ENCODE data around the gene ANP32B. TPM values are rescaled to one million over a fixed set of nuclear protein-coding genes. Genes with fewer than 3 reads are reported as not detected.

The ANP32B gene
- total and polyA plus RNA-seq, 12 donors = 13.4 to 156 (median 66.0) TPM

DNA sequence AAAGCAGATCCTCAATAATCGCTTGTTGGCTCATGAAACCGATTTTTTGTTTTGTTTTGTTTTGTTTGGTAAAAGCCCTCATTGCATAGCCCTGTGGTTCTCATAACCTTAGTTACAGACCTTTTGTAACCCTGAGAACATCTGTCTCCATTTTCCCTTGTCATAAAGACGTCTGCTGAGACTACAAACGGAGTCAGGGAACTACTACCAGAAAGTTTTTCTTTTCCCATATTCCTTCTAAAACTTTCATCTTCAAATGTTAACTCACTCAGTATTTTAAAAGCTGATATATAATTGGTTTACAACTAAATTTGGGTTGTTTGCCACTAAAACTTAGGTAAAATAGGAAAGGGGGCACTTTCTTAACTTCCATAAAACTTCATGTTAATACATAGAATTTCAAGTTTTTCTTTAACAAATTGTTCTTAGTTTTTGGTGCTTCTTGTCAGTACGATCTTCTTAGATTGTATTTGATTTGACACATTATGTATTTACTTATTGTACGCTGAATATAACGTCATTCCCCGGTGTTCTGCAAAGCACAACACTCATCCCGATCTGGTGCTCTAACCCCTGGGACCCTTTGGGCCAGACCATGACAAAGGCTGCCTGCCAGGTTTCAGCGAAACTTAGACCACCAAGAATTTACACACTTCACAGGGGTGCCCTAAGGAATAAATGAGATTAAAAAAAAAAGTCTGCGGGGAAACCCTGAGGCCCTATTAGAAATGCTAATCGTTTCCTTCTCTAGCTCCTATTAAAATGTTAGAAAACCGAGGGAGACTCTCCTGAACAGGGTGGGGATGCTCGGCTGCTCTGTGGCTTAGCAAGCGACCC is 1.1 kb upstream of the ANP32B start:
- Histone ChIP-seq H3K27ac (no peak overlapping the region), H3K9me3 (replicated peaks in 1 of 3) (no peaks in the 10 kb centered on the region), H3K4me3 (peak overlapping the region in 2 of 4 donors; percentile 46 to 99), H3K36me3 (replicated peaks in 1 of 2) (no peaks in the 10 kb centered on the region), H3K27me3 (no peaks in the 10 kb centered on the region), H3K4me1 (replicated peaks in 1 of 2) (peaks cover 5 to 15% of the 10 kb centered on the region in 2 donors)
- TF ChIP-seq, protein P1, sequence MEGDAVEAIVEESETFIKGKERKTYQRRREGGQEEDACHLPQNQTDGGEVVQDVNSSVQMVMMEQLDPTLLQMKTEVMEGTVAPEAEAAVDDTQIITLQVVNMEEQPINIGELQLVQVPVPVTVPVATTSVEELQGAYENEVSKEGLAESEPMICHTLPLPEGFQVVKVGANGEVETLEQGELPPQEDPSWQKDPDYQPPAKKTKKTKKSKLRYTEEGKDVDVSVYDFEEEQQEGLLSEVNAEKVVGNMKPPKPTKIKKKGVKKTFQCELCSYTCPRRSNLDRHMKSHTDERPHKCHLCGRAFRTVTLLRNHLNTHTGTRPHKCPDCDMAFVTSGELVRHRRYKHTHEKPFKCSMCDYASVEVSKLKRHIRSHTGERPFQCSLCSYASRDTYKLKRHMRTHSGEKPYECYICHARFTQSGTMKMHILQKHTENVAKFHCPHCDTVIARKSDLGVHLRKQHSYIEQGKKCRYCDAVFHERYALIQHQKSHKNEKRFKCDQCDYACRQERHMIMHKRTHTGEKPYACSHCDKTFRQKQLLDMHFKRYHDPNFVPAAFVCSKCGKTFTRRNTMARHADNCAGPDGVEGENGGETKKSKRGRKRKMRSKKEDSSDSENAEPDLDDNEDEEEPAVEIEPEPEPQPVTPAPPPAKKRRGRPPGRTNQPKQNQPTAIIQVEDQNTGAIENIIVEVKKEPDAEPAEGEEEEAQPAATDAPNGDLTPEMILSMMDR (IDR thresholded peaks at IDR 0.05) = no peak
- no peak for TF ChIP-seq POLR2A (IDR thresholded peaks at IDR 0.05)
- intact Hi-C loops (cut with DNase I) = loop anchor here in 1 of 2 donors (10.0 kb wide), 1 partner anchor 53 kb away; no protein-coding TSS in a partner anchor
- no peak for DNase-seq
- 52 to 59% (median 57%) methylated on average over 14 to 15 of the region's 15 CpGs for WGBS, 4 donors

DNA sequence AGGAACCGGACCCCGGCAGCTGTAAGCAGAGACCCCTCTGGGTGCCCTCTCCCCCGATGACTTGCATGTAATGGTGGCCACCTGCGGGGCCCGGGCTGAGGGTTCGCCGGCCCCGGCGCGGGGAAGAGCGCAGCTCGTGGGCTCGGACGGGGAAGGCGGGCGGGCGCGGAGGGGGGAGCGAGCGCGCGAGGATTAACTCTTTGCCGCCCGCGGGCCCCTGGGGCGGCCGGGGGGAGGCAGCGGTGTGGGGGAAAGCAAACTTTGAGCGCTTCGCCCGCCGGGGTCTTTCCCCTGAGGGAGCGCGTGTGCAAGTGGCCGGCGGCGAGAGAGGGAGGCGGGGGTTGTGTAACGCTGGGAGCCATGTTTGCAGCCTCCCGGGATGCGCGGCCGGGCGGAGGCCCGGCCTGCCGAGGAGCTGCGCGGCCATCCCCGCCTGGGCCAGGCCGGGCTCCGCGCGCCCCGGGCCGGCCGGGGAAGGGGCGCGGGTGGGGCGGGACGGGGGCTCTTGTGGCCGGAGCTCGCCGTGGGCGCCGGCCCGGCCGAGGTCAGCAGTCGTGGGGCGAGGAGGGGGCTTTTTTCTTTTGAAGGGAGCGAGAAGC is 547 bp downstream of the ANP32B start:
- 0 to 5% (median 1%) methylated on average over 13 to 70 of the region's 70 CpGs for WGBS, 4 donors
- peak overlapping the region; percentile 92 to 98 (median 96) for H3K27ac ChIP-seq
- no peaks in the 10 kb centered on the region for H3K36me3 ChIP-seq (replicated peaks in 1 of 2)
- no peak for TF ChIP-seq POLR2A (IDR thresholded peaks at IDR 0.05)
- intact Hi-C loops (cut with DNase I) = loop anchor here in 1 of 2 donors (10.0 kb wide), 1 partner anchor 51 kb away; no protein-coding TSS in a partner anchor
- peaks cover 5 to 30% of the 10 kb centered on the region in 2 donors for H3K4me1 ChIP-seq (replicated peaks in 1 of 2)
- peak in 6 of 7 donors; percentile 45 to 67 (median 60) for DNase-seq
- no peaks in the 10 kb centered on the region for H3K27me3 ChIP-seq
- no peaks in the 10 kb centered on the region for H3K9me3 ChIP-seq (replicated peaks in 1 of 3)
- H3K4me3 ChIP-seq = peak overlapping the region; percentile 90 to 99 (median 94)

DNA sequence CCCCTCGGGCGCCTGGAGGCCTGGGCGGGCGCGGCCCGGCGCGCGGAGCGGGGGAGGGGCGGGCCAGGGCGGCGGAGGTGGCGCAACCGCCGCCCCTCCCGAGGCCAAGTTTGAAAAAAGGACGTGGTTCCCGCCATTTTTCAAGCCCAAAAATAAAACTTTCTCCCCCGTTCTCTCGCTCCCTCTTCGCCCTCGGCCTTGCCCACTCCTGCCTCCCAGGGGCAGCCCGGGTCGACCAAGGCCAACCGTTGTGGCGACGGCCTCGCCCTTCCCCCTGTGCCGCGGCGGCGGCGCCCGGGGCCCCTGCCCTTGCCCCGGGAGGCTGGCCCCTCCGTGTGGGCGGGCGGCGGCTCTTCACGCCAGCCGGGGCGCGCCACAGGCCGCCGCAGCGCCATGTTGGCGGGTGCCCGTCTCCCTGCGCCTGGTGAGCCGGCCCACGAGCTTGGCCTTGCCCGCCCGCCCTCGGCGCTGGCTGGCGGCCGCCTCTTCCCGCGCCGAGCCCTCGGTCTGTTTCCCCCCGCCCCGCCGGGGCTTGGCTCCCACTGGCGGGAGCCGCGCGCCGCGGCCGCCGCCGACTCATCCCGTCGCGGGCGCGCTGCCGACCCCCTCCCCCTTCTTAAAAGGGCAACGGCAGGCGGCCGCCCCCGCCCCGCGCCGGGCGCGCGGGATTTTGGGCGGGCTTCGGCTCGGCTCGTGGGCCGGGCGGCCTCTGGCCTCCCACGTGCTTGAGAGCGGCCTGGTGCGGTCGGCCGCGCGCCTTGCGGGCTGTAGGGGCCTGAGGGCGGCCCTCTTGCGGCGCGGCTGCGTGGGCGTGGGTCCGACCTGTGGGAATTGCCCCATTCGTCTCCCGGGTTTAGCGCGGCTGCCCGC is 1.3 kb downstream of the ANP32B start:
- peak; percentile 84 to 90 (median 86) for DNase-seq
- H3K9me3 ChIP-seq (replicated peaks in 1 of 3) = no peaks in the 10 kb centered on the region
- TF ChIP-seq, protein P1 (IDR thresholded peaks at IDR 0.05) = peak in 2 of 6 experiments; percentile 5 to 20
- peak; percentile 27 to 83 for TF ChIP-seq POLR2A (IDR thresholded peaks at IDR 0.05)
- peak overlapping the region; percentile 90 to 99 (median 94) for H3K4me3 ChIP-seq
- H3K27ac ChIP-seq = peak overlapping the region; percentile 69 to 98 (median 95)
- intact Hi-C loops (cut with DNase I) = loop anchor here in 1 of 2 donors (10.0 kb wide), 1 partner anchor 50 kb away; no protein-coding TSS in a partner anchor
- no peaks in the 10 kb centered on the region for H3K36me3 ChIP-seq (replicated peaks in 1 of 2)
- H3K27me3 ChIP-seq = no peaks in the 10 kb centered on the region
- peaks cover 5 to 33% of the 10 kb centered on the region in 2 donors for H3K4me1 ChIP-seq (replicated peaks in 1 of 2)
- WGBS, 4 donors = 0 to 2% (median 0%) methylated on average over 4 to 116 of the region's 116 CpGs

DNA sequence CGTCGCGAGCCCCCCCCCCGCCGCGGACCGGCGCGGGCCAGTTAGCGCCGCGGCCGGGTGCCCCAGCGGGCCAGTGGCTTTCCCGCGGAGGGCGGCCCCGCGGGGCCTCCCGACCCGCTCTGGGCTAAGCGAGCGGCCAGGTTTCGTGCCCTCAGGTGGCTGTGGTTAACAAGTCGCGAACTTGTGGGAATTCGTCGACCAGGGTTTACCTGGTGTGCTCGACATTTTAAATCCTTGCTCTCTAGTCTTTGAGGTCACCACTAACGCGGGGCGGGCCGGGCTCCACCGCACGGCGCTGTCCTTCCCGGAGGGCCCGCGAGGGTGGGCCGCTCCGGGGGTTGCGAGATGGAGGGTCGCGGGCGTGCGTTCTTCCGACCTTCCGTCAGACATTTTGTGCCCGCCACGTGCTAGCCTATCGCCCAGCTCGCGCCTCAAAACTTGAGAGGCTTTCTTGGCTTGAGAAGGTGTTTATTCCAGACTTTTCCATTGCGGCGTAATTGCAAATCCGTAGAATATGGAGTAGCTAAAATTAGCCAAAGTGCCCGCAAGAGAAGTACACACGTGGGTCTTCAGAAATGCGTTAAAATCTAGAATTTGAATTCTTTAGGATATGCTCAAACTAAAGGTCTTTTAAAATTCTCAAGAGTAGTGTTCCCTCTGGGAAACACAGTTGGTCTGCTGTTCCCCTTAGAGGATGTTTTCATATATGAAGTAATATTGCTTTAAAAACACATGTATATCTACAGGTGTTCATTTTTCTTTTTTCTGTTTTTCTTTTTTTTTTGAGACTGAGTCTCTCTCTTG is 2.1 kb downstream of the ANP32B start:
- intact Hi-C loops (cut with DNase I) = loop anchor here in 1 of 2 donors (10.0 kb wide), 1 partner anchor 50 kb away; no protein-coding TSS in a partner anchor
- peak overlapping the region in 4 of 5 donors; percentile 92 to 98 (median 96) for H3K27ac ChIP-seq
- H3K36me3 ChIP-seq (replicated peaks in 1 of 2) = no peaks in the 10 kb centered on the region
- no peaks in the 10 kb centered on the region for H3K9me3 ChIP-seq (replicated peaks in 1 of 3)
- DNase-seq = peak in 2 of 7 donors; percentile 40 to 58
- WGBS, 4 donors = 18 to 37% (median 26%) methylated on average over 31 to 59 of the region's 59 CpGs
- peaks cover 5 to 38% of the 10 kb centered on the region in 2 donors for H3K4me1 ChIP-seq (replicated peaks in 1 of 2)
- no peak for TF ChIP-seq POLR2A (IDR thresholded peaks at IDR 0.05)
- TF ChIP-seq, protein P1 (IDR thresholded peaks at IDR 0.05) = no peak
- H3K27me3 ChIP-seq = no peaks in the 10 kb centered on the region
- H3K4me3 ChIP-seq = peak overlapping the region in 2 of 4 donors; percentile 90 to 99

Measured in adrenal gland (tissue), 12 donors.